ENCODE data around the gene NUMA1.

GRCh38 chr11:71976551-71976950 lies 103.8 kb downstream of the NUMA1 start:
- TF ChIP-seq CTCF (IDR thresholded peaks at IDR 0.05; ENCODE audit: poor library complexity, severe bottlenecking) (no peak), POLR2AphosphoS5 (IDR thresholded peaks at IDR 0.05) (no peak), SMC3 (conservative IDR thresholded peaks at IDR 0.05; ENCODE audit: poor library complexity) (no peak), EZH2 (IDR thresholded peaks at IDR 0.05; ENCODE audit: borderline replicate concordance, insufficient read depth, low read length, poor library complexity, severe bottlenecking) (no peak), TAF1 (IDR thresholded peaks at IDR 0.05; ENCODE audit: low read depth) (no peak), RAD21 (conservative IDR thresholded peaks at IDR 0.05) (no peak), EP300 (conservative IDR thresholded peaks at IDR 0.05; ENCODE audit: poor library complexity, severe bottlenecking) (no peak), REST (IDR thresholded peaks at IDR 0.05; ENCODE audit: borderline replicate concordance) (no peak), MXI1 (conservative IDR thresholded peaks at IDR 0.05; ENCODE audit: poor library complexity, severe bottlenecking) (no peak)
